UCSD-AML1 (cell line): ENCODE data around the gene PGAP1.
"Not testable (repeated sequence)": the region's sequence is repeated elsewhere in the genome, so short reads cannot be mapped to it uniquely, and the experiment has no call there.

ENCODE experiments used
- DNase-seq: peaks from one replicate; lab custom pipeline; 2025; ENCODE audit not compliant: unreplicated experiment; lab: John Stamatoyannopoulos, UW

Gene PGAP1

GRCh38 chr2:196949116-196949515 is 22.6 kb upstream of the PGAP1 start:
- DNase-seq: no peak

GRCh38 chr2:196944570-196944969 is 18.1 kb upstream of the PGAP1 start:
- DNase-seq: no peak

GRCh38 chr2:196941398-196942078 is 15.0 kb upstream of the PGAP1 start:
- DNase-seq: no peak

- no peak for DNase-seq
Measured at GRCh38 chr2:196939371-196939770, 12.9 kb upstream of the PGAP1 start.

- no peak for DNase-seq
Measured at GRCh38 chr2:196935432-196935831, 8.9 kb upstream of the PGAP1 start.

GRCh38 chr2:196934672-196935071 is 8.2 kb upstream of the PGAP1 start:
- no peak for DNase-seq

- DNase-seq: no peak
Measured at GRCh38 chr2:196931555-196931954, 5.0 kb upstream of the PGAP1 start.

GRCh38 chr2:196927376-196928225 is 1.1 kb upstream of the PGAP1 start:
- no peak for DNase-seq

- DNase-seq: no peak
Measured at GRCh38 chr2:196925768-196926561, 542 bp downstream of the PGAP1 start.

- no peak for DNase-seq
Measured at GRCh38 chr2:196925051-196925767, 1.3 kb downstream of the PGAP1 start.

GRCh38 chr2:196924051-196924450 is 2.5 kb downstream of the PGAP1 start:
- DNase-seq: no peak

- DNase-seq: no peak
Measured at GRCh38 chr2:196918927-196919326, 7.6 kb downstream of the PGAP1 start.

GRCh38 chr2:196917802-196918201 is 8.7 kb downstream of the PGAP1 start:
- no peak for DNase-seq

- DNase-seq: no peak
Measured at GRCh38 chr2:196915507-196916189, 10.9 kb downstream of the PGAP1 start.

- DNase-seq: no peak
Measured at GRCh38 chr2:196914867-196915460, 11.5 kb downstream of the PGAP1 start.

GRCh38 chr2:196913691-196914090 is 12.8 kb downstream of the PGAP1 start:
- DNase-seq: no peak

GRCh38 chr2:196905365-196905764 is 21.1 kb downstream of the PGAP1 start:
- DNase-seq: not testable (repeated sequence)

GRCh38 chr2:196902828-196903227 is 23.7 kb downstream of the PGAP1 start:
- DNase-seq: no peak

- DNase-seq: no peak
Measured at GRCh38 chr2:196900843-196901242, 25.7 kb downstream of the PGAP1 start.

- no peak for DNase-seq
Measured at GRCh38 chr2:196899976-196900375, 26.5 kb downstream of the PGAP1 start.
